T-cell (primary cell): ENCODE results near the gene GPER1. TPM values are rescaled to one million over a fixed set of nuclear protein-coding genes. Genes with fewer than 3 reads are reported as not detected.

Experiments
- ATAC-seq, 4 experiments: fragments of 200-7000 bp in 3 of 4; fragments of 150-1000 bp in 1 of 4; cut with Tn5 transposase; replicated peaks in 1 of 4; 1 replicate in 3 of 4; 2 replicates in 1 of 4; pipeline ENCODE4 v1.10.0; 2021; ENCODE audit warnings: moderate library complexity in 3 of 4, mild to moderate bottlenecking in 2 of 4, moderate number of reproducible peaks in 1 of 4
- CTCF ChIA-PET, 2 donors: fragments of 300-600 bp; sonication (Branson Sonifier 250); formaldehyde crosslinking; loops; one replicate each; lab custom pipeline; 2022; ENCODE audit warnings: antibody characterized with exemption in 2 of 2; lab: Charles Lee
- POLR2A ChIA-PET, 2 donors: fragments of 300-600 bp; sonication (Branson Sonifier 250); formaldehyde crosslinking; loops; one replicate each; lab custom pipeline; 2022; ENCODE audit warnings: antibody characterized with exemption in 2 of 2; lab: Charles Lee
- DNase-seq, 35 experiments: peaks; one replicate each; pipeline versions ENCODE4 v3.0.0 to v3.0.0-alpha.2; 2013 to 2023
- H3K27ac ChIP-seq: one replicate; pipeline ENCODE4 v1.5.1; 2013; ENCODE audit warnings: low read length
- H3K27me3 ChIP-seq, 2 experiments: replicated peaks in 1 of 2; 1 replicate in 1 of 2; 2 replicates in 1 of 2; pipeline versions ENCODE4 v1.6.1 to v1.7.0; 2013; ENCODE audit warnings: low read length in 1 of 2, mixed read lengths in 1 of 2; ENCODE audit not compliant: control insufficient read depth in 2 of 2, insufficient read depth in 2 of 2; ENCODE audit errors: extremely low read depth in 1 of 2
- H3K36me3 ChIP-seq, 2 donors: 1 replicate in 1 of 2; 2 replicates in 1 of 2; pipeline versions ENCODE4 v1.6.1 to v1.7.0; 2013; ENCODE audit warnings: low read length in 1 of 2; ENCODE audit not compliant: control insufficient read depth in 2 of 2, insufficient read depth in 1 of 2; ENCODE audit errors: extremely low read depth in 1 of 2
- H3K4me1 ChIP-seq, 2 experiments: 1 replicate in 1 of 2; 2 replicates in 1 of 2; pipeline versions ENCODE4 v1.6.1 to v1.7.0; 2013; ENCODE audit warnings: low read length in 2 of 2, mixed read lengths in 1 of 2; ENCODE audit not compliant: insufficient read depth in 2 of 2, control insufficient read depth in 1 of 2; ENCODE audit errors: extremely low read depth in 1 of 2
- H3K4me3 ChIP-seq, 2 donors: 1 replicate in 1 of 2; 2 replicates in 1 of 2; pipeline versions ENCODE4 v1.5.1 to v1.7.0; 2013; ENCODE audit warnings: mild to moderate bottlenecking in 2 of 2, low read length in 1 of 2, moderate library complexity in 1 of 2; ENCODE audit not compliant: control insufficient read depth in 1 of 2; ENCODE audit errors: extremely low read depth in 1 of 2
- H3K9me3 ChIP-seq: 2 replicates; pipeline ENCODE4 v1.7.0; 2013
- H3K27ac Mint-ChIP-seq, 2 donors: one replicate each; pipeline ENCODE4 v1.8.0; 2020 to 2021; ENCODE audit warnings: mild to moderate bottlenecking in 2 of 2, mixed read lengths in 2 of 2
- H3K27me3 Mint-ChIP-seq, 2 donors: one replicate each; pipeline ENCODE4 v1.8.0; 2021 to 2022; ENCODE audit warnings: mixed read lengths in 2 of 2
- H3K36me3 Mint-ChIP-seq: one replicate; pipeline ENCODE4 v1.8.0; 2021; ENCODE audit warnings: mixed read lengths
- H3K4me1 Mint-ChIP-seq, 3 donors: one replicate each; pipeline ENCODE4 v1.8.0; 2020 to 2022; ENCODE audit warnings: mixed read lengths in 3 of 3, mild to moderate bottlenecking in 1 of 3
- H3K4me3 Mint-ChIP-seq, 3 donors: one replicate each; pipeline ENCODE4 v1.8.0; 2020 to 2022; ENCODE audit warnings: mild to moderate bottlenecking in 3 of 3, mixed read lengths in 3 of 3, moderate library complexity in 3 of 3
- H3K9me3 Mint-ChIP-seq, 3 donors: one replicate each; pipeline ENCODE4 v1.8.0; 2020 to 2022; ENCODE audit warnings: mixed read lengths in 3 of 3
- WGBS: methylation state at CpG from one replicate; pipeline ENCODE4 v1.1.5; 2013; ENCODE audit warnings: missing lambda C conversion rate; ENCODE audit not compliant: insufficient coverage; 5-methylcytosine and 5-hydroxymethylcytosine counted together
- total RNA-seq, 35 experiments: library from RNA in 6 of 35; stranded (reverse) in 6 of 35; fragments of 120-200 nt in 1 of 35; gene quantifications; one replicate each; pipeline versions ENCODE4 v1.2.1 to v1.2.4 and lab custom pipeline; 2013 to 2026

The GPER1 gene
- total RNA-seq, 5 donors from 2014 or later (not counting 1 experiment from before 2014, with no cell fraction given): 0.23 to 0.41 (median 0.26) TPM; not detected in 2

DNA sequence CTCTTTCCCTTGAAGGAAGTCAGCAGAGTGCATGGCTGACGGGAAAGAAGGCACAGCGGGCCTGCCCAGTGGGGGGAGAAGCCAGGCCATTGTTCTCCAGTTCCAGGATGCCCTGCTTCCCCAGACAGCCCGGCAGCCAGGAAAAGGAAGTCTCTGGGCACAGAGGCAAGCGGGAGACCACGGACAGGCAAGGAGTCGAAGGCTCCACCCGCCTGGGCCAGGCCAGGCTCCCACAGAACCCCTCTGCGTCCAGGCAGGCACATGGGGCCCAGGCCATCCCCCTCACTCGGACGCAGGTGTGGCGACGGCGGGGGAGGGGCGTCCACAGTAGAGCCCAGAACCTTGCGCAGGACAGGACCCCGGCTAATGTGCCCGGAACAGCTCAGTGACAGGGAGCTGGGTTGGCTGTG, 34.9 kb upstream of the GPER1 start:
- Mint-ChIP-seq H3K9me3 (no peaks in the 10 kb centered on the region), H3K27ac (no peak overlapping the region), H3K27me3 (no peaks in the 10 kb centered on the region), H3K36me3 (no peaks in the 10 kb centered on the region), H3K4me1 (peaks cover 39 to 48% (median 42%) of the 10 kb centered on the region in 3 donors), H3K4me3 (no peak overlapping the region)
- Histone ChIP-seq H3K36me3 (peaks cover 0 to 5% of the 10 kb centered on the region in 2 donors), H3K27ac (no peak overlapping the region), H3K27me3 (no peaks in the 10 kb centered on the region), H3K4me1 (peaks cover 28 to 58% of the 10 kb centered on the region in 2 experiments), H3K4me3 (no peak overlapping the region), H3K9me3 (no peaks in the 10 kb centered on the region)
- ChIA-PET POLR2A (no interaction called here), CTCF (interaction anchor here in 1 of 2 donors (1.8 kb wide), 1 partner anchor 13 kb away, joined by 3 read pairs; no protein-coding TSS in a partner anchor)
- DNase-seq (no peak), ATAC-seq (no peak)
- WGBS: 92% methylated on average over 17 of the region's 17 CpGs

DNA sequence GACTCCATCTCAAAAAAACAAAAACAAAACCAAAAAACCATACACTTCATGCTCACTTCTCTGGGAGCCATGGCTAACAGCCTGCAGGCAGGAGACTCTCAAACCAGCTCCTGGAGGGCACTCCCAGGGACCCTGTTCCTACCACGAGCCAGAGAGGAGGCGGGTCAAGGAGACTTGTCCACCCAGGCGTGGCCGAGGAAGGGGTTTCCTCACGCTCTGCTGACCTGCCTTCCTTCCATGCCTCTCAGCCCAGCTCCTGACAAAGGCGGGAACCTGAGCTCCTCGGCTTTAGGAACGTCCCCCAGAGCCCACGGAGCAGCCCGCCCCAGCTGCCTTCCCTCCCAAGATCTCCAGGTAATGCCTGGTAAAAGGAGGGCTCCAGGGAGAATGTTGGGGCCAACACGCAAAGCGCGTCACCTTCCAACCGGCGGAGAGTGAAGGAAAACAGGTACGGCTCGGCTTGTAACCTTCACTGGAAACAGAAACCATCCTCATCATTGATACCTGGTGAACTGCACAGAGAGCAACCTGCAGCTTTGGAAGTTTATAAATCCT, 34.0 kb upstream of the GPER1 start:
- H3K9me3 Mint-ChIP-seq: no peaks in the 10 kb centered on the region
- no peaks in the 10 kb centered on the region for H3K27me3 Mint-ChIP-seq
- CTCF ChIA-PET: interaction anchor here in 1 of 2 donors (1.8 kb wide), 1 partner anchor 12 kb away, joined by 3 read pairs; no protein-coding TSS in a partner anchor
- H3K4me3 ChIP-seq: no peak overlapping the region
- ATAC-seq: no peak
- H3K36me3 Mint-ChIP-seq: peaks cover 4% of the 10 kb centered on the region
- no peaks in the 10 kb centered on the region for H3K27me3 ChIP-seq
- POLR2A ChIA-PET: no interaction called here
- peaks cover 33 to 43% (median 34%) of the 10 kb centered on the region in 3 donors for H3K4me1 Mint-ChIP-seq
- DNase-seq: no peak
- H3K36me3 ChIP-seq: peaks cover 0 to 6% of the 10 kb centered on the region in 2 donors
- H3K4me1 ChIP-seq: peaks cover 21 to 49% of the 10 kb centered on the region in 2 experiments
- 95% methylated on average over 11 of the region's 17 CpGs for WGBS
- H3K9me3 ChIP-seq: no peaks in the 10 kb centered on the region
- H3K4me3 Mint-ChIP-seq: peak overlapping the region; percentile 9 to 94 (median 39)
- no peak overlapping the region for H3K27ac ChIP-seq
- H3K27ac Mint-ChIP-seq: peak overlapping the region; percentile 39 to 90

DNA sequence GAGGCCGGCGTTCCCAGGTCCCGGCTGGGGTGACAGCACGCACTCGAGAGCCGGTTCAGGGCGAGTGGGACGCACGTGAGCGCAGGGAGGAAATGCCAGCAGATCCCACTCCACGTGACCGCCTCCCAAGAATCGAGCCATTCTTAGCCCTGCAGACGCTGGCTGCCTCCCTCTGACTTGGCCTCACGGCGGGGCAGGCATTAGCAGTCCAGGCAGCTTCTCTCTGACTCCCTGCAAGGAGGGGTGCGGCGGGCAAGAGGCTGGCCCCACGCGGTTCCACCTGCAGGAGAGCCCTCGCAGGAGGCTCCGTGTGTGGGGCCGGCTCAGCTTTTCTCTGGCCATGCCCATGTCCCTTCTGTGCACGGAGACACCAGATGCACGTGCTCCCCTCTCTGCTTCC, 33.5 kb upstream of the GPER1 start:
- POLR2A ChIA-PET: no interaction called here
- H3K4me1 Mint-ChIP-seq: peaks cover 28 to 39% (median 31%) of the 10 kb centered on the region in 3 donors

DNA sequence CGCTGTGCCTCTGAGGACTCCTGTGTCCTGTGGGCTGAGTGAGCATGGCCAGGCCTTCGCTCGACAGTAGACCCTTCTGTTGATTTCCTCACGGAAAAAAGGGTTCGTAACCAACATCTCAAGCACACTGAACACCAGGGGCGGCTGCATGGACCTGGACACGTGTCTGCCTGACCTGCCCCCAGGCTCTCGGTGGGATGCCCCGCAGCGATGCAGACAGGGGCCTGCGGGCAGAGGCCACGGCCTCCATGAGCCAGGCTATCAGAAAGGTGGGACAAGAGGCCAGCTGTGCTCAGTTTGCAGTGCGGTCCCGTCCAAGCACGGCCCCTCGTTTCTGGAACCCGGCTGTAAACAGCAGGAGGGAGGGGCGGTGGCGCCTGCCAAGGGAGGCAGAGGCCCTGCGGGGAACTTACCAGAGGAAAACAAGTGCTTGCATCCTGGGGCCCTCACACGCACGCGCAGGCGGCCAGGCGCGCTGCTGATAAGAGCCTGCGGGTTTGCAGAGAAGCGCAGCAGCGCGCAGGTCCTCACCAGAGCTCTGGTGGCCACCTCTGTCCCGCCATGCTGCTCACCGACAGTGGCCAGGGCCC, 33.0 kb upstream of the GPER1 start:
- peaks cover 24 to 37% (median 26%) of the 10 kb centered on the region in 3 donors for H3K4me1 Mint-ChIP-seq
- no peaks in the 10 kb centered on the region for H3K9me3 Mint-ChIP-seq
- ChIA-PET CTCF (no interaction called here), POLR2A (no interaction called here)
- peak; percentile 83 to 93 (median 88) for ATAC-seq
- H3K9me3 ChIP-seq: no peaks in the 10 kb centered on the region
- peak overlapping the region; percentile 44 to 79 for H3K4me3 ChIP-seq
- H3K27me3 Mint-ChIP-seq: no peaks in the 10 kb centered on the region
- H3K36me3 ChIP-seq: peaks cover 0 to 6% of the 10 kb centered on the region in 2 donors
- peak overlapping the region; percentile 82 to 94 (median 84) for H3K4me3 Mint-ChIP-seq
- H3K27ac Mint-ChIP-seq: peak overlapping the region; percentile 89 to 90
- peak overlapping the region; percentile 7 for H3K27ac ChIP-seq
- peaks cover 13 to 39% of the 10 kb centered on the region in 2 experiments for H3K4me1 ChIP-seq
- WGBS: 38% methylated on average over 29 of the region's 32 CpGs
- H3K27me3 ChIP-seq: no peaks in the 10 kb centered on the region
- DNase-seq: peak; percentile 22 to 76 (median 57)
- peaks cover 4% of the 10 kb centered on the region for H3K36me3 Mint-ChIP-seq

More for the DNA sequence above, 33.5 kb upstream of the GPER1 start:
- H3K27me3 Mint-ChIP-seq: no peaks in the 10 kb centered on the region
- 88% methylated on average over 25 of the region's 25 CpGs for WGBS
- Histone ChIP-seq H3K27me3 (no peaks in the 10 kb centered on the region), H3K4me3 (no peak overlapping the region), H3K36me3 (peaks cover 0 to 6% of the 10 kb centered on the region in 2 donors), H3K27ac (peak overlapping the region; percentile 7), H3K4me1 (peaks cover 17 to 44% of the 10 kb centered on the region in 2 experiments), H3K9me3 (no peaks in the 10 kb centered on the region)
- peak overlapping the region; percentile 9 to 94 (median 82) for H3K4me3 Mint-ChIP-seq
- peak in 1 of 4 experiments; percentile 1 for ATAC-seq
- no peak for DNase-seq
- CTCF ChIA-PET: no interaction called here
- no peaks in the 10 kb centered on the region for H3K9me3 Mint-ChIP-seq
- H3K27ac Mint-ChIP-seq: peak overlapping the region; percentile 89 to 90
- H3K36me3 Mint-ChIP-seq: peaks cover 4% of the 10 kb centered on the region

DNA sequence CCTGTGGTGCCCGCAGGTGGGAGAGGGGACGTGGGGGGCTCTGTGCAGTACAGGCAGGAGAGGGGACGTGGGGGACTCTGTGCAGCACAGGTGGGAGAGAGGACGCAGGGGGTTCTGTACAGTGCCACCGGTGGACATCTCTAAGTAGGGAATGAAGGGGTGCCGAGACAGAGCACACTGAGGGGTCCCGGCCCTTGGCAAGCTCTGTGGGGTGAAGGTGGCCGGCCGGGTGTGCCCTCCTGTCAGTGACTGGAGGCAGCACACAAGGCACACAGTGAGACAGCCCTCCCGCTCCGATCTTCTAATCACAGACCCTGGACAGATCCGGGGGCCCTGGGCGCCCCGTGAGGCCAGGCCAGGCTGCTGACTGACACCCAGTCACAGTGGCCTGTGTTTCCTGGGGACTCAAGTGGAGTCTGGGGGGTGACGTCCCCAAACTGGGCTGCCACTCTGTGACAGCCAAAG, 32.4 kb upstream of the GPER1 start:
- Mint-ChIP-seq H3K36me3 (peaks cover 4% of the 10 kb centered on the region), H3K27ac (peak overlapping the region; percentile 89 to 90), H3K27me3 (no peaks in the 10 kb centered on the region), H3K9me3 (no peaks in the 10 kb centered on the region), H3K4me1 (peaks cover 23 to 34% (median 24%) of the 10 kb centered on the region in 3 donors), H3K4me3 (peak overlapping the region; percentile 82 to 94 (median 84))
- peak overlapping the region; percentile 44 to 79 for H3K4me3 ChIP-seq
- POLR2A ChIA-PET: no interaction called here
- WGBS: 54% methylated on average over 12 of the region's 15 CpGs
- peaks cover 0 to 6% of the 10 kb centered on the region in 2 donors for H3K36me3 ChIP-seq
- H3K4me1 ChIP-seq: peaks cover 13 to 37% of the 10 kb centered on the region in 2 experiments
- CTCF ChIA-PET: interaction anchor here in 1 of 2 donors (0.9 kb wide), 1 partner anchor 58 kb away, joined by 3 read pairs; no protein-coding TSS in a partner anchor
- ATAC-seq (peak; percentile 13 to 44 (median 29)), DNase-seq (no peak)
- H3K27me3 ChIP-seq: no peaks in the 10 kb centered on the region
- H3K27ac ChIP-seq: no peak overlapping the region
- no peaks in the 10 kb centered on the region for H3K9me3 ChIP-seq

DNA sequence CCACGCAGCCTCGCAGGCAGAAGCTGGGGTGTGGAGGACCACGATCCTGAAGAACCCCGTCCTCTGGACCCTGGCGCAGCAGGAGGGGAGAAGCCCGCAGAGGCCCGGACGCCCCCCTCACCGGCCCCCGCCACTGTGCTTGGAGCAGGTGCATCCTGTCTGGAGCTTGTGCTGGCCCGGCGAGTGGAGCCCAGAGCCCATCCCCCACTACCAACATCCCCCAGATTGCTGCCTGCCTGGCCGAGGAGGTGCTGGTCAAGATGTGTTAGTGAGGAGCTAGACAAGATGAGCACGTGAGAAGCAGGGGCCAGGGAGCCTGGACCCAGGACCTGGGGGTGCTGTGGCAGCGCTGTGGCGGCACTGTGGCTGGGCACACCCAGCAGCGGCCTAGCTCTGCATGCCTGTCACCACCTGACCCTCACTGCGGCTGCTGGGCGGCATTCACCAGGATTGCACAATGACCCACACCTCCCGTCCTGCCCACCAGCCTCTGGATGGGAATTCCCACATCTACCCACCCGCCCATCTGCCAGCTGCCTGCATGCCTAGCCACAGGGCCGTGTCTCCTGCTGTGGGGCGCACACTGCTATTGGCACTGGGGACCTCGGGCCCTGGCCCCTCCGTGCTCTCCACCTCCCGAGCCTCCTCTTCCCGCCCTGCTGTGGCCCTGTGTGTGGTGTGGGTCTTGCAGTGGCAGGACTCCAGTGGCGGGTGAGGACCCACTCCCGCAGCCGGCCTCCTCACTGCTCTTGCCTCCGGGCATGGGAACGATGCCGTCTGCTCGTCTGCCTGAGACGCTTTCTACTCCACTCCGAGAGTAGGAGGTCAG, 31.7 kb upstream of the GPER1 start:
- Mint-ChIP-seq H3K36me3 (peaks cover 4% of the 10 kb centered on the region), H3K27me3 (no peaks in the 10 kb centered on the region), H3K9me3 (no peaks in the 10 kb centered on the region), H3K4me3 (peak overlapping the region; percentile 82 to 94 (median 84)), H3K27ac (peak overlapping the region in 1 of 2 donors; percentile 89), H3K4me1 (peaks cover 23 to 34% (median 24%) of the 10 kb centered on the region in 3 donors)
- peak overlapping the region; percentile 44 to 79 for H3K4me3 ChIP-seq
- H3K4me1 ChIP-seq: peaks cover 13 to 35% of the 10 kb centered on the region in 2 experiments
- no peak for ATAC-seq
- DNase-seq: no peak
- no peak overlapping the region for H3K27ac ChIP-seq
- peaks cover 0 to 4% of the 10 kb centered on the region in 2 experiments for H3K27me3 ChIP-seq
- POLR2A ChIA-PET: no interaction called here
- WGBS: 77% methylated on average over 12 of the region's 36 CpGs
- no peaks in the 10 kb centered on the region for H3K9me3 ChIP-seq
- H3K36me3 ChIP-seq: peaks cover 0 to 4% of the 10 kb centered on the region in 2 donors
- CTCF ChIA-PET: interaction anchor here in 1 of 2 donors (0.9 kb wide), 1 partner anchor 59 kb away, joined by 3 read pairs; no protein-coding TSS in a partner anchor
